Nephron (organoid): ENCODE results near the gene DCLRE1C.
"Not testable (repeated sequence)": the region's sequence is repeated elsewhere in the genome, so short reads cannot be mapped to it uniquely, and the experiment has no call there.

Experiments
- H3K27ac Mint-ChIP-seq, 3 experiments: 2 replicates each; pipeline ENCODE4 v1.8.0; 2020; ENCODE audit warnings: mixed read lengths in 3 of 3, mild to moderate bottlenecking in 2 of 3, moderate library complexity in 1 of 3
- H3K27me3 Mint-ChIP-seq: 2 replicates; pipeline ENCODE4 v1.8.0; 2021; ENCODE audit warnings: low read depth, mild to moderate bottlenecking, moderate library complexity, mixed read lengths
- H3K36me3 Mint-ChIP-seq: 2 replicates; pipeline ENCODE4 v1.8.0; 2020; ENCODE audit warnings: low read depth, mixed read lengths
- H3K4me1 Mint-ChIP-seq: 2 replicates; pipeline ENCODE4 v1.8.0; 2020; ENCODE audit warnings: mixed read lengths
- H3K4me3 Mint-ChIP-seq, 3 experiments: 2 replicates each; pipeline ENCODE4 v1.8.0; 2020; ENCODE audit warnings: mild to moderate bottlenecking in 3 of 3, mixed read lengths in 3 of 3, moderate library complexity in 2 of 3
- H3K9me3 Mint-ChIP-seq: 2 replicates; pipeline ENCODE4 v1.8.0; 2020; ENCODE audit warnings: mixed read lengths
- CTCF ChIP-seq, 3 experiments: fragments of 200-600 bp; sonication (generic); IDR thresholded peaks; one replicate each; pipeline ENCODE4 v1.5.0; 2021; ENCODE audit warnings: antibody characterized with exemption in 3 of 3; ENCODE audit not compliant: unreplicated experiment in 3 of 3

DCLRE1C gene

GRCh38 chr10:14954001-14954770 lies at the start of gene DCLRE1C:
TSS of gene DCLRE1C (minus strand) at chr10:14954096. CDS start at chr10:14954010, 86 bp downstream.
- peaks cover 3% of the 10 kb centered on the region for H3K36me3 Mint-ChIP-seq

GRCh38 chr10:14995964-14996565 lies 42.2 kb upstream of the DCLRE1C start:
- H3K27me3 Mint-ChIP-seq, result peaks cover 5% of the 10 kb centered on the region
- H3K4me1 Mint-ChIP-seq, result no peaks in the 10 kb centered on the region
- H3K4me3 Mint-ChIP-seq, result no peak overlapping the region

More at GRCh38 chr10:14954001-14954770, at the start of gene DCLRE1C:
- peak within 1 kb of the TSS; percentile 95 to 98 (median 97) for H3K27ac Mint-ChIP-seq
- H3K4me1 Mint-ChIP-seq, result peaks cover 20% of the 10 kb centered on the region
- H3K9me3 Mint-ChIP-seq, result no peaks in the 10 kb centered on the region
- no peak for TF ChIP-seq CTCF (IDR thresholded peaks at IDR 0.05; ENCODE audit: unreplicated experiment in 3 of 3)
- peak within 1 kb of the TSS; percentile 96 for H3K4me3 Mint-ChIP-seq
- peaks cover 4% of the 10 kb centered on the region for H3K27me3 Mint-ChIP-seq

GRCh38 chr10:14993500-14994455 lies 39.9 kb upstream of the DCLRE1C start:
- H3K36me3 Mint-ChIP-seq, result not testable (repeated sequence)

More at GRCh38 chr10:14995964-14996565, 42.2 kb upstream of the DCLRE1C start:
- Mint-ChIP-seq H3K36me3 (no peaks in the 10 kb centered on the region), H3K9me3 (peaks cover 17% of the 10 kb centered on the region), H3K27ac (no peak overlapping the region)
- no peak for TF ChIP-seq CTCF (IDR thresholded peaks at IDR 0.05; ENCODE audit: unreplicated experiment in 3 of 3)

GRCh38 chr10:14992336-14992735 lies 38.4 kb upstream of the DCLRE1C start:
- not testable (repeated sequence) for H3K27me3 Mint-ChIP-seq, H3K27ac Mint-ChIP-seq, H3K36me3 Mint-ChIP-seq, H3K4me3 Mint-ChIP-seq, H3K4me1 Mint-ChIP-seq
- H3K9me3 Mint-ChIP-seq, result peaks cover 16% of the 10 kb centered on the region

More at GRCh38 chr10:14993500-14994455, 39.9 kb upstream of the DCLRE1C start:
- not testable (repeated sequence) for H3K4me3 Mint-ChIP-seq, H3K27ac Mint-ChIP-seq, H3K4me1 Mint-ChIP-seq, H3K27me3 Mint-ChIP-seq
- peaks cover 17% of the 10 kb centered on the region for H3K9me3 Mint-ChIP-seq

- H3K4me3 Mint-ChIP-seq, H3K36me3 Mint-ChIP-seq, H3K4me1 Mint-ChIP-seq, H3K9me3 Mint-ChIP-seq, H3K27me3 Mint-ChIP-seq: not testable (repeated sequence)
- H3K27ac Mint-ChIP-seq, result peak overlapping the region in 1 of 3 experiments; percentile 17
Measured at GRCh38 chr10:14991035-14991749, 37.3 kb upstream of the DCLRE1C start.

- H3K4me3 Mint-ChIP-seq, H3K36me3 Mint-ChIP-seq, H3K27ac Mint-ChIP-seq, H3K9me3 Mint-ChIP-seq, H3K4me1 Mint-ChIP-seq, H3K27me3 Mint-ChIP-seq: not testable (repeated sequence)
Measured at GRCh38 chr10:14989552-14989951, 35.7 kb upstream of the DCLRE1C start.

- H3K27ac Mint-ChIP-seq, result no peak overlapping the region
- no peak overlapping the region for H3K4me3 Mint-ChIP-seq
- H3K36me3 Mint-ChIP-seq, result no peaks in the 10 kb centered on the region
- no peaks in the 10 kb centered on the region for H3K27me3 Mint-ChIP-seq
- peaks cover 4% of the 10 kb centered on the region for H3K9me3 Mint-ChIP-seq
- no peak for TF ChIP-seq CTCF (IDR thresholded peaks at IDR 0.05; ENCODE audit: unreplicated experiment in 3 of 3)
- no peaks in the 10 kb centered on the region for H3K4me1 Mint-ChIP-seq
Measured at GRCh38 chr10:14982744-14983143, 28.8 kb upstream of the DCLRE1C start.
